ELF-1 (cell line): Measurements from ENCODE around the gene ATXN1.

Experiments used
- DNase-seq: peaks from one replicate; pipeline ENCODE4 v3.0.0-alpha.2; 2016; ENCODE audit warnings: low read depth, low spot score

The ATXN1 gene

DNA sequence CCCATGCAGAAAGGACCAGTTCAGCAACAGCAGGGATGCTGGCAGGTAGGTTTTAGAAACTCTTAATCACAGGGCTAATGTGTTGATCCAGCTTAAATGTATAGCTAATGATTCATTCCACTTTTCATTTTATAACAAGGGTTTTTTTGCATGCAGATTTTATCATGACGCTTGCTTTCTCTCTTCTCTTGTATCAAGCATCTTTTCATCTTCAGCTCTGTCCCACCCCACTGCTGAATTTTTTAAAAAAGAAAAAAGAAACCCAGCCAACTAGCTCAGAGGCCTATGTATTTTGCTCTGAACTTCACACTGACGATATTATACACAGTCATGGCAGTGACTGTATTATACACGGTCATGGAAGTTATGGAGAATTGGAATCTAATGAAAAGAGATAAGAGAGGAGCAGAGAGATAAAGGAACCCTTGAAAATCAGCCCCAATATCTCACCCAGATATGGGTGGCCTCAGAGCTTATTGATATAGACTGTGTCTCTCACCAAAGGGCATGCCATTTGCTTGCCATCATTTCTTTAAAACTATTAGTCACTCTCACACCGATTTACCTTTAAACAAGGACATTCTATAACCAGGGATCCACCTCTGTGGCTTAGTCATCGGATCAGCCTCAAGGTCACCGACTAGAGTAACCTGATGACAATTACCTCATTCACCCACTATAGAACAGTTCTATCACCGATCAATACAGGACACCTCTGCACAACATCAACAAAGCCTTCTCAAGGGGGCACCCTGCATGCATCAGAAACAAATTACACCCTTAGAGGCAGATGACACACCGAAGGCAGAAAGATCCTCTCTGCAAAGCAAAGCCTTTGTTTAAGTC lies 222.0 kb downstream of the ATXN1 start:
- DNase-seq = no peak

DNA sequence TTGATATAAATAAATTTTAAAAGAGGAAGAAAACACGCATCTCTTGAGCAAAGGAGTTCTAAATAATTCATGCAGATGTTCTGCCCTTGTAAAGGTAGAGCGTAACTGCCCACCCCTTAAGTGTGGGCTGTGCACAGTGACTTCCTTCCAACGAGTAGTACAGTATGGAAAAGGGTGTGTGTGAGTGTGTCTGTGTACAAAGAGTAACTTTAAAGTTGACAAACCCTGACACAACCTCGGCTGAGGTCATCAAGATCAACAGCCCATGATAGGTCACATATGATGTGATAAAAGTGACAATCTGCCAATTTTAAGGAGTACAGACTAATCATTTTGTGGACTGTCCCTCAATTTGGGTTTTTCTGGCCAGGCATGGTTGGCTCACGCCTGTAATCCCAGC lies 225.7 kb downstream of the ATXN1 start:
- DNase-seq = no peak

GRCh38 chr6:16533721-16534136 lies 227.5 kb downstream of the ATXN1 start:
- DNase-seq = no peak

DNA sequence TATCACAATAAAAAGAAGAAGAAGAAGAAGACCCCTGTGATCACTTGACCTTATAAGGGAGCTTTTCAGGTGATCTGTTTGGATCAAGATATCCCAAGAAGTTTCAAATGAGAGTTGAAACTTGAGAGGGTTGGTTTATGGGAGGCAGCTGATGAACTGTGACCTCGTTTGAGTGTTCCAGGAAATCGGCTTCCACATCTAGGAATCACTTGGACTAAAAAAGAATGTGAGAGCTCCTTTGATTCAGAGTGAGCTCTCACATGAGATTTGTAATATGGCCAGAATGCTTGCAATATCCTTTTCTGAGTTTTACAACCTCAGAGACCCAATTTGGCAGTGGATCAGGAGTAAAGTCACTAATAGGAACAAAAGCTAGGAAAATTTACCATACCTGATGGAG lies 228.1 kb downstream of the ATXN1 start:
- DNase-seq = no peak

DNA sequence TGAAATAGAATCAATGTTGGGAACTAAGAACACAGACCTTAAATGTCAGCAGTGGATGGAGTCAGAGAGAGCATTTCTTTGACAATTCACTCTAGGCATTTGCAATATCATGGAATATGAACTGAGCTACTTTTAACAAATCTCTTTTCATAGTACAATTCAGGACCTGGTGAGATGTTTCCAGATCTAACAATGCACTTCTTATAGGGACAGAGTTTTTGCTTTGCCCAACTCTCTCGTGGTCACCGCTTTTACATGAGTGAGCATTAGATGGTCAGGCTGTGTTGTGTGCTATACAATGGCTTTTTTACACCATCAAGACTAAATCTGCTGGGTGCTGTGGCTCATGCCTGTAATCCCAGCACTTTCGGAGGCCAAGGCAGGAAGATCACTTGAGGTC lies 233.6 kb downstream of the ATXN1 start:
- no peak for DNase-seq

DNA sequence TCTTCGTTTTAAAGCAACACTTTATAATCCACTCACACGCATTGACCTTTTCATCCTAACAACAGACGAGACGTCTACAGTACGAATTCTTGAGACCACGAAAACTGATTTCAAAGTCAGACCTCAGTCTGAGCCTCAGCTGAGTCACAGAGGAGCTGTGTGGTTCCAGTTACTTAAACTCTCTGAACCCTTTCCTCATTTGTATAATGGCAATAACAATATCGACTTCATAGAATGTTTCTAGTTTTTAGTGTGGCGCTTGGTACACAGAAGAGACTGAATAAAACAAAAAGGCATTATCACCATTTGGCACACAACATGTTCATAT lies 236.9 kb downstream of the ATXN1 start:
- DNase-seq = no peak

DNA sequence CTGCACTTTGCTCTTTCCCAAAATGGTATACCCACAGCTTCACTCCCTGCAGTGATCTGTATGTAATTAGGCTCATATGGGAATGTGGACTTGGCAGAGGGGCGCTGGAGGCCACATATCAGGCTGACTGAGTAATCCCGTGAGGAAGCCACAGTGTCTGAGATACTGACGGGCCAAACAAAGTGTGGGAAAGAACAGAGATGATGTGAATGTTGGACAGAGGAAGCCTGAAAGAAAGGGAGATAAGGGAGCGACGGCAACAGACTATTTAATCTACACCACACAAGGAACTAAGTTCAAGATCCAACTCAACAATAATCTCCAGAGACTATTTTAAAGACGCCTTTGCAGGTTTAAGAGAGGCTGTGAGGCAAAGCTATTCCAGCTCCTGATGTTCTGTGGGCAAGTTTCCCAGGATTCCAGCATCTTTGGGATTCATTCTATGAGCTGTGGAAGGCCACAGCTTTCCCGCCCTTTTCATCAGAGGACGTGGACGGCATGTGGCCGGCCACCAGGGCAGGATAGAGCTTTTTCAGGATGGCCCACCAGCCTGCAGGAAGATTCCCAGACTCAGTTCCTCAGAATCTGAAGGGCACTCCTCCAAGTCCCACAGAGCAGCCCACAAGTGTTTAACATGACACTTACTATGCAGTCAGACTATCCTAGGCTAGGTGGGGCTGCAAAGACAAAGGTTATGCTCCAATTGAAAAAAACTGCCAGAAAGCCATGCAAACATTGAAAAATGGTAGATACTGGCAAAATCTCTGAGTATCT lies 237.5 kb downstream of the ATXN1 start:
- no peak for DNase-seq

DNA sequence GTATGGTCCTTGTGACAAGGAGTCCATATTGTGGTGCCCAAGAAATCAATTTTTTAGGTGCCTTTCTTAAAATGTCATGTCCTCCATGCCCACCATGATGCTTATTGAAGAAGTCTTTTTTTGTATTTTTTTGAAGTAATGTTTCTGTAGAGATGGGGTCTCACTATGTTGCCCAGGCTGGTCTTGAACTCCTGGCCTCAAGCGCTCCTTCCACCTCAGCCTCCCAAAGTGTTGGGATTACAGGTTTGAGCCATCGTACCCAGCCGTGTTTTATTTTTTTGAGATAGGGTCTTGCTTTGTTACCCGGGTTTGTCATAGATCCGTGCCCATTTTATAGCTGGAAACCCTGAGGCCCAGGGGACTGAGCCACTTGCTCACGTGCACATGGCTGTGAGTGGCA lies 238.3 kb downstream of the ATXN1 start:
- DNase-seq = no peak

GRCh38 chr6:16521528-16521927 lies 239.7 kb downstream of the ATXN1 start:
- DNase-seq = no peak

GRCh38 chr6:16519265-16520242 lies 241.7 kb downstream of the ATXN1 start:
- no peak for DNase-seq

DNA sequence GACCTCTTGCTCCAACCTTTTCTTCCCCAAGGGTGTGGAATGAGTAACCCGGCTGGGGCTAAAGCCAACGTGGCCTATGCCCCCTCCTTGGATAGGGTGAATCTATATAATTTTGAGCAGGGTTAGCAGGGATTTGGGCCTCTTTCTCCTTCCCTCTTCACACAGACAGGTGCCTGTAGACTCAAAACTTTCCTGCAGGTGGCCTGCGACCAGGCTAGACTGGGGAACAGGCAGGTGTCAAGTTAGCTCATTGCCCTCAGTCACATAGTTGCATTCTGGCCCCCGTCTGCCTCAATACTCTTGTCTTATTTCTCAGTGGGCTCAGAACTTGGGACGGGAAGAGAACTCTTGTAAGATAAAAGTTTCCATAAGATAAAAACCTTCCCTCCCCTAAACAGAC lies 243.0 kb downstream of the ATXN1 start:
- DNase-seq = no peak

GRCh38 chr6:16514249-16514648 lies 247.0 kb downstream of the ATXN1 start:
- peak; percentile 45 for DNase-seq

DNA sequence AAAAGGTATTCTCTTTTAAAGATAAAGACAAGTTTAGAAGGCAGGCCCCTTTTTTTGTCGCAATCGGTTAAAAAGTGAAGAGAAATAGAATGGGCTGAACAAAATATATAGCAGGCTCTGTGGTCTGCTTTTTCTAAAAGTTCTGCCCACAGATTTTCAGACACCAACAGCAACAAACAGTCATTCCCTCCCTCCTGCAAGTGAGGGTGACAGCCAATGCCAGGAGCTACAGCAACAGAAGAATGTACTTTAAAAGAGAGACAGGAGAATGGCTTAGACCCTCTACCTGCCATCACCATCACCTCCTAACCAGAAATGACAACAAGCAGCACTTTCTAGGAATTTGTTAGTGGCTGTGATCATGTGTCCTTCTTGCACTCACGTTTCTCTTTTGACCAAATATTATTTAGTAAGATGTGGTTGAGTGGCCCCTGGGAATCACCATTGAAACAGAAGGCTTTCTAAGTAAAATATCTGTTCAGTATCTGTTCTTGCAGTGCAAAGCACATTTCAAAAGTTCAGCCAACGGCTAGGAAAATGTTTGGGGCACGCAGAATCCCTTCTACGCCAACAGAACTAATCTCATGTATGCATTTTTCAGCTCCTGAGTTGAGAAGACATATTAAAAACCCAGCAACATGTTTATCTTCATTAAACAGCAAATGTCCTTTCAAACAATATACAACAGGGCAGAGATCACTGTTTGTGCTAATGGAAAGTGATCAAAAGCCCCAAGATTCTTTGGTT lies 248.5 kb downstream of the ATXN1 start:
- DNase-seq = no peak

GRCh38 chr6:16511723-16512489 lies 249.4 kb downstream of the ATXN1 start:
- peak; percentile 36 for DNase-seq

DNA sequence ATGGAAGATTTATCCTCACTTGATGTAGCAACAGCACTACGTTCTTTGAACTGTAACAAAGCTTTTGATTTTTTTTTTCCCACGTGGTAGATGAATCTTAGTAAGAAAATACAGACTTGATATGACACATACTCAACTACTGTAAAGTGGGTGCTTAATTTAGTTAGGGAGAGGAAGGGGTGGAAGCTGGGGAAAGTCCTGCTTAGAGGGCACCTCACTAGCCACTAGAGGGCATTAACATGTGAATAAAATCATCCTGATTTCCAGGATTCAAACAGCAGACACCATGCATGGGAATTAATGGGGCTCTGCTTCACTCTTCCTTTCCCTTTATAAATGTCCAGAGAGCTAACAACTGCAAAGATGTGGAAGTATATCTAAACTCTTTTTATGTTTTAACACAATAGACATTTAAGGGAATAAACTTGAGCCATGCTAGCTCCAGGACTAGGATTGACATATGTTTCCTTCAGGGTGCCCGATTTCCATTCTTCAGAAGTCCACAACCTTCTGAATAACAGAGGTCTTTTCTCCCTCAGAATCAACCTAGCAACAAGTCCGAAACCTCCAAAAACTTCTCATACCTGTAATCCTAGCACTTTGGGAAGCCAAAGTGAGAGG lies 250.1 kb downstream of the ATXN1 start:
- DNase-seq = no peak

- no peak for DNase-seq
Measured at GRCh38 chr6:16510245-16510644, 251.0 kb downstream of the ATXN1 start.

DNA sequence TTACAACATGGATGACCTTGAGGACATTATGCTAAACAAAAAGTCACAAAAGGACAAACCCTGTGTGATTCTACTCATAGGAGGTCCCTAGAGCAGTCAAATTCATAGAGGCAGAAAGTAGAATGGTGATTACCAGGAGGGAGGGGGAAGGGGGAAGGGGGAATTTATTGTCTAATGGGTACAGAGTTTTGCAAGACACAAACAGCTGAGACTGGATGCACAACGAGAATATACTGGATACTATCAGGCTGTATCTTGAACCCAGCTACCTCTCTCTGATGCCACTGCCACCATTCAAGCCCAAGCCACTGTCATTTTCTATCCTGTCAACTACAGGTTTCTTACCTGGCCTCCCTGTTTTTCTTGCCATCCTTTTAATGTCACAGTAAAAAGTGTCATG lies 252.3 kb downstream of the ATXN1 start:
- DNase-seq = no peak

GRCh38 chr6:16505711-16506357 lies 255.4 kb downstream of the ATXN1 start:
- no peak for DNase-seq

DNA sequence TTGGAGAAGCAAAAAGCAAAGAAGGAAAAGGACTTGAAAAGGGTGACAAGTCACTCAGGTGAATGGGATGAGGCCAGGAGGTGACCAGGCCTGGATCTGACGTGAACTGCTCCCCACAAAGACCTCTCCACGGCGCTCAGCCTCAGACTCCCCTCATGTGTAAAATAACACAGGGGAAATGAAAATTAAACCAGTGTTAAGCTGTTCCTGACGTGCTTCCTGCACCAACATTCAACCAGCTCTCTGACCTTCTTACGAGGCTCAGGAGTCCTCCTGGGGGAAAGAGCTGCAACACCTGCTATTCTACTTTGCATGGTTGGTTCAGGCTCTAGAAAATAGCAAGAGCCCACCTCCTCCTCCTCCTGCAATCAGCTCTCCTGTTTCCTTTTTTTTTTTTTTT lies 256.7 kb downstream of the ATXN1 start:
- no peak for DNase-seq
